Measurements from ENCODE around the gene THOC5. TPM values are rescaled to one million over a fixed set of nuclear protein-coding genes. Genes with fewer than 3 reads are reported as not detected.

The THOC5 gene
- total and polyA plus RNA-seq, 2 of the 4 experiments (the other 2 are of a cell fraction), result 68.4 to 73.7 TPM

- Histone ChIP-seq H3K4me2 (ENCODE audit: low read depth, low read length) (no peak overlapping the region), H3K27me3 (ENCODE audit: control insufficient read depth, insufficient read depth, low read length) (peaks cover 55% of the 10 kb centered on the region), H4K20me1 (ENCODE audit: insufficient read depth, low read length) (0 out of 2 replicates have a peak, but pooled peaks cover 4% of the 10 kb centered on the region), H3K18ac (ENCODE audit: low read depth, low read length) (no peak overlapping the region), H2BK5ac (ENCODE audit: low read depth, low read length, poor library complexity, severe bottlenecking) (no peak overlapping the region), H3K9me3 (ENCODE audit: control insufficient read depth, insufficient read depth, low read length) (no peaks in the 10 kb centered on the region), H3K4ac (ENCODE audit: low read depth, low read length) (no peak overlapping the region), H3K27ac (ENCODE audit: insufficient read depth, low read length) (no peak overlapping the region), H3K9ac (ENCODE audit: low read depth, low read length) (no peak overlapping the region), H2BK15ac (ENCODE audit: low read depth, low read length) (no peak overlapping the region), H2AFZ (replicated peaks; ENCODE audit: low read length, poor library complexity) (no peak overlapping the region), H2AK9ac (replicated peaks; ENCODE audit: low read depth, low read length, poor library complexity) (no peak overlapping the region), H3K23ac (ENCODE audit: low read depth, low read length) (no peak overlapping the region), H3K36me3 (ENCODE audit: control insufficient read depth, insufficient read depth, low read length) (no peaks in the 10 kb centered on the region), H3K79me1 (ENCODE audit: low read depth in 1 of 2, low read length in 2 of 2) (no peaks in the 10 kb centered on the region), H2BK120ac (ENCODE audit: low read depth, low read length) (no peak overlapping the region), H3K56ac (ENCODE audit: extremely low read depth, insufficient read depth, low read length) (no peak overlapping the region), H4K5ac (ENCODE audit: low read depth, low read length) (no peak overlapping the region), H3K4me1 (ENCODE audit: control insufficient read depth, insufficient read depth, low read length) (no peaks in the 10 kb centered on the region; the same call in 1 of the 2 replicates), H4K91ac (ENCODE audit: insufficient read depth, low read depth, low read length) (no peak overlapping the region), H4K8ac (ENCODE audit: low read depth in 2 of 2, low read length in 2 of 2) (no peak overlapping the region), H3K9me1 (ENCODE audit: insufficient read depth, low read length) (no peaks in the 10 kb centered on the region), H3K4me3 (ENCODE audit: insufficient read depth, low read depth, low read length) (no peak overlapping the region), H3K14ac (replicated peaks; ENCODE audit: low read depth, low read length) (no peak overlapping the region), H2AK5ac (ENCODE audit: low read depth, low read length) (no peak overlapping the region), H2BK20ac (ENCODE audit: low read depth, low read length) (no peak overlapping the region)
- POLR2A ChIA-PET (ENCODE audit: unreplicated experiment), result no interaction called here
- WGBS, 2 experiments (ENCODE audit: extremely low coverage in 2 of 2, insufficient read length in 1 of 2), result 73% methylated on average over 4 of the region's 5 CpGs; no CpG with 5 or more reads in 1 of the 2 experiments
- dilution Hi-C loops (cut with HindIII; ENCODE audit: low sequenced_read_pairs, unreplicated experiment), result no loop called here
- ATAC-seq (ENCODE audit: low read depth), result no peak
- BruUV-seq (replicated peaks), result no TSS peak
- no peak for DNase-seq
- in situ Hi-C loops (cut with MboI; ENCODE audit: low sequenced_read_pairs), result no loop called here
- intact Hi-C loops (cut with micrococcal nuclease), result no loop called here
- CTCF ChIA-PET, result no interaction called here
- TF ChIP-seq POLR2A (IDR thresholded peaks at IDR 0.05; ENCODE audit: low read depth, low read length) (no peak), BHLHE40 (IDR thresholded peaks at IDR 0.05; ENCODE audit: low read depth, low read length) (no peak)
Observed at GRCh38 chr22:29473001-29473400, 80.6 kb downstream of the THOC5 start.
